ENCODE data around the gene GRAMD2A.

The GRAMD2A gene

DNA sequence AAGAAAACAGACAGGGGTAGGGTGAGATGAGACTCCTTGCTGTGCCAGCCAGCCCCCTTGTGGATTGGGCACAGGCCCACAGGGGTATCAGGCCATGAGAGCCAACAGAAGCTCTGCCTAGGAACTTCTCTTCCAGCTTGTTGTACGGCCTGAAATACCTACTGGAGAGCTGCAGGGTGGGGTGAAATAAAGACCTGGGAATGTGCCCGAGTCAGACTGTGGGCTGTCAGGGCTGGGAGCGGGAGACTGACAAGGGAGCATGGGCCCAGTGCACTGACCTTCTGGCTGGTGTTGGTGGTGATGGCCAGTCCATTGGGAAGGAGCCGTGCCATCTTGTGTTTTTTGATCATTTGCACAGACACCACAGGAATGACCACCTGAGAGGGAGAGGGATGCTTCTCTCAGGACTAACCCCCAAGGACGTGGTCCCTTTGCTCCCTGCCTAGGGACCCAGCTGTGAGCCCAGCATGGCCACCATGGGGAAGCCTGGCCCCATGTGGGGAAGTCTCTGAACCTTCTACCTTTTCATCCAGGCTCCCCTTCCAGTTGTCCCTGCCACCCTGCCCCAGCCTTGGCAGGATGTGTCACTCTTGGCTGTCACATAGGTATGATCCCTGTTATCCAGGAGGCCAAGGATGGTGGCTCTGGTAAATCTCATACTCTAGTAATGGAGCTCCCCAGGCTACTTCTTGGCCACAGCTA lies 30.7 kb downstream of the GRAMD2A start:
- FAIRE-seq = no peak

DNA sequence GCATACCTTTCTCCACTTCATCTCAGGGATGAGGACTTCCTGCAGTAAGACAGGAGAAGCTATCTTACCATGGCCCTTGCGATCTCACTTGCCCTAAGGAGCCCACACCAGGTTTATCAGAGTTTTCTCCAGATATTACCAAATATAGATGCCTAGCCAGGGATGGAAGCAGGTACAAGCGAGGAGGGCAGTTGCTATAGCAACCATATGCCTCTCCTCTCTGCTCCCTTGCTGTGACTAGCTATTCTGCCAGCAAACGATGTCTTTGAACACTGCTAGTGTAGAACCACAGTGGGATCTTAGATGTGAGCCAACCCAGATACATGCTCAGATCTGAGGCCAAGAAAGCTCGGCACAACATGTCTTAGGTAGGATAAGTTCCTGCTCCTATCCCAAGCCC lies 33.9 kb downstream of the GRAMD2A start:
- no peak for FAIRE-seq

GRCh38 chr15:72162569-72162968 lies 35.0 kb downstream of the GRAMD2A start:
- no peak for FAIRE-seq

GRCh38 chr15:72161361-72162132 lies 36.0 kb downstream of the GRAMD2A start:
- no peak for FAIRE-seq

- no peak for FAIRE-seq
These were observed 36.8 kb downstream of the GRAMD2A start for GRCh38 chr15:72160696-72161245.

- FAIRE-seq = no peak
These were observed 40.7 kb downstream of the GRAMD2A start for GRCh38 chr15:72156928-72157327.

DNA sequence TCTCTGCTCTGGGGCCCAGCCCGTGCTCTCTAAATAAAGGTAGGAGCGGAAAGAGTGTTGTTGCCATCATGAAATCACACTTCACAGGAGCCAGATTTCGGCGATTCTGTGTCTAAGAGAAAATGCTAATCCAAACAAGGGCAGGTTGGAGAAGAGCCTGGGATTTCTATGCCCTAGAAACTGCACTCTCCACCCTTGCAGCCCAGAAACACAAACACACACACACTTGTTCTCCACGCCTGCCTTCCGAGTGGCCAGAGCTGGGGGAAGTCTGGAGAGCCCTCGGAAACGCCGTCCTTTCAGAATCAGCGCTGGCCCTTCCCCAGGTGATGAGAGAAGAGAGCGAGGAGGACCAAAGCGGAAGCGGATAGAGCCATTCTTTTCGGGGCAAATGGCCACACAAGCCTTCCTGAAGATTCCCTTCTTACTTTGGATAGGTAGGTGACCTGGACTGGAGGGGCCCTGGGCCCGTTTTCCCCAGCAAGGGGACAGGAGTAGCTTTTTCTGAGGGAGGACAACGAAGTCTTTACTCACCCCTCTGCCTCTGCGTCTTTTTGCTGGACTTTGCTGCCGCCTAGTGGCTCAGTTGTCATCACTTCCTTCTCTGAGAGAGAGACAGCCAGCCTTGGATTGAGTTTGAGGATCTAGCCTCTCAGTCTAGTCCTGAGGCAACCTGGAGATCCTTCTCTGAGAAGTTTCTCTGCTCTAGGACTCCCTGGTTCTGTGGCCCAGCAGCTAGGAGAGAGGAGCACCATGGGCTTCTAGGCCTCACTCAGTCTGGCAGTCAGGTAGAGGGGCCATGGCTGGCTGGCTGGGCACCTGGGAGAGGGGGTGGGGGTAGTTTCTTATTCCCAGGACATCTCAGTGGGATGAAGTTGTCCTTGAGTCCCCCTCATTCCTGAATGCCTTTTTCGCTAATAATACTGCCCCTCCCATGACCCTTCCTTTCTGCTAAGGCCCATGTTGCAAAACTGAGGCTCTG lies 41.7 kb downstream of the GRAMD2A start:
- no peak for FAIRE-seq

GRCh38 chr15:72155003-72155621 lies 42.5 kb downstream of the GRAMD2A start:
- FAIRE-seq = no peak

DNA sequence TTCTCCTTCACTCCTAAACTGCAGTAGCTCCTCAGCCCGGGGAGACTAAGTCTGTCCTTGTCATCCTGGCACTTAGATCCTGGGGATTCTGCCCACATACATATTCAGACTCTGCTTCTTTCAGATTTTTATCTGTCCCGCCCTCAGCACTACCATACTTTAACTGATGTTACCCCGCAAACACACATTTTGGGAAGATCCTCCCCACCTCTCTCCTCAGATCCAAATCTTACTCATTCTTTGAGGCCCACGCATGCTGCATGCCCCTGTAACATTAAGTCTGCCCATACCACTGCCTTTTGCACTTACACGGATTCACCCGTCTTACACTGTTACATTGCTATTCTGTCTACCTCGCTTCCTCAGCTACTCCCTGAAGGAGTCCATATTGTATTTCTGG lies 43.3 kb downstream of the GRAMD2A start:
- FAIRE-seq = no peak

DNA sequence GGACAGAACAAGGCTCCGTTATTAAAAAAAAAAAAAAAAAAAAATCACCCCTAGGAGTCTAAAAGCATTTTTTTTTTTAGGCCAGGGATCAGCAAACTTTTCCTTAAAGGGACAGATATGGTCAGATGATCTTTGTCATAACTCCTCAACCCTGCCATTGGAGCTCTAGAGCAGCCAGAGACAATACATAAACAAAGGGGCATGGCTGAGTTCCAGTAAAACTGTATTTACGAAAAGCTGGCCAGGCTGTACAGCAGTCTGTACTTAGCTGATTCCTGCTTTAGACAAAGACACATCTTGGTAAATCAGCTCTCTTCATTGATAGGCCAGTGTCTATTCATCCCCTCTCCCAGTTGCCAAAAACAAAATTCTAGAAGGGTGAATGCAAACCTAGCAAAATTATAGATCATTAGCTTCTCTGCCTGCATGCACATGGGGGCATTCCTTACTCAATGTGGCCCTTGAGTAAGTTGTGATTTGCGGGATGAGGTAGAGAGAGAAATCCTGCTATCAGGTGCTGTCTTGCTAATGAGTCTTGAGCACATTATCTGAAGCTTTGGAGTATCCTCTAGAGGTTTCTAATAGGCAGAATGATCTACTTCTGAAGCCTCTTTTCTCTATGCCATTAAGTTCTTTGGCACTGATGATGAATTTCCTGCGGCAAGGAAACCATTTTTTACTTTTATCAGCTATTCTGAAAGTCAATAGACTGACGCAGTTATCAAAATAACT lies 44.2 kb downstream of the GRAMD2A start:
- no peak for FAIRE-seq

DNA sequence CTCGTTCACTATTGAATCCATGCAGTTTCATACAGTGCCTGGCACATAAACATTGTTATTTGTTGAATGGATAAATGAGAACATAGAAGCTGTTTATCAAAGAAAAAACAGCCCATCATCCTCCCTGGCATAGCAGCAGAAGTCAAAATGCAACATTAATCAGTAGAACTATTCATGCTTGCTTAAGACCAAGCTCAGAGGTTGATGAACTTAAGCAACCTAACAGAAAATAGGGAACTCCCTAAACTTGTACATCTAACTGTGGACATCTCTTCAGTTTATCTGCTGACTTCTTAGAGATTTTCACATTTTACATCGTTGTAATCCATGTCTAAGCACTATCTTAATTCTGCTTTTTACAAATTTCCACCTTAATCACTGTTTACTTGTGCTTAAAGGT lies 50.2 kb downstream of the GRAMD2A start:
- no peak for FAIRE-seq

- FAIRE-seq = no peak
These were observed 50.7 kb downstream of the GRAMD2A start for GRCh38 chr15:72146934-72147333.

- FAIRE-seq = no peak
These were observed 51.4 kb downstream of the GRAMD2A start for GRCh38 chr15:72146221-72146620.

DNA sequence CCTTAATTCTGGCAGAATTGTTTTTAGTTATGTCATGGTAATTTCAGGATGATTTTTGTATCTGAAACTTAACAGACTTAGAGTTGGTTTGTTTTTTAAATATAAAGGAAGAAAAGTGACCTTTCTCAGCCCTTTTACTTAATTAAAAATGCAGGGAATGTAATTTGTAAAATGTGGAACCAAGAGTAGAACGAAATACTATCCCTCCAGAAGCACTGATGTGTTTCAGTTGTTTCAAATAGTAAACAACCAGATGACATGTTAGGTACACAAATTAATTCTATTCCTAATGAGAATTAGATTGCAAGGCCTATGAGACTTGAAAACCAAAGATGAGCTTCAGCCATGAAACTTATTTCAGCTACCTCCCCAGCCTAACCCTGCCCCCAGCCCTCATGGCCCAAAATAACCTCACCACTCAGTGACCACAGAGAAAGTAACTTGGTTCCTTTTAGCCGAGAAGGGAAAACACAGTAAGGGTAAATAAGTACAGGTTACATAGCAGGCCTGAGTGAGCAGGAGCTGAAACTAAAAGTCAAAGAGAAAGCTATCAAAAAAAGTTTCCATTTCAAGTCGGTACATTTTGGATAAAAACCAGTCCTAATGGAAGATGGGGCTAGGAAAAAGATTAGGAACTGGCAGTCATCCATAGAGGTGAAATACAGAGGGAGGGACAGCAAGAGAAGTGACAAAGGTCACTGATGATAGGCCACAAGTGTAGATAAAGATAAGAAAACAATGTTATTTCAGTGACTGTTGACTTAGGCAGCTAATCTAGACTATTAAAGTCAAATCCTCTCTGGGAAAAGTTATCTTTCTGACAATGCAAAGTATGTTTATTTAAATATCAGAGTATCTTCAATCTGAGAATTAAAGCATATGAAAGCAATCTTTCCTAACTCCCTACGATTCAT lies 56.2 kb downstream of the GRAMD2A start:
- no peak for FAIRE-seq

DNA sequence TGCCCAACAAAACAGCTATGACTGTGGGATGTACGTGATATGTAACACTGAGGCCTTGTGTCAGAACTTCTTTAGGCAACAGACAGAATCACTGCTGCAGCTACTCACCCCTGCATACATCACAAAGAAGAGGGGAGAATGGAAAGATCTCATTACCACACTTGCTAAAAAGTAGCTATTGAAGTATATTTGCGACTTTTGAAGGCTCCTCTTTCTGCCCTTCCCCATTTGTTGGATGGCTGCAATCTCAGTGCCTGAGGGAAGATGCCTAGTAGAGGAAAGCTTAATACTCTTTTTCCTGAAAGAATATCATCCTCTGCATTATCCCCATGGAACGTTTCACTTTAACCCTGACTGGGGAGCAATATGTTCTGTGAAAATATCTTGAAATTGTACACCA lies 57.5 kb downstream of the GRAMD2A start:
- FAIRE-seq = no peak

DNA sequence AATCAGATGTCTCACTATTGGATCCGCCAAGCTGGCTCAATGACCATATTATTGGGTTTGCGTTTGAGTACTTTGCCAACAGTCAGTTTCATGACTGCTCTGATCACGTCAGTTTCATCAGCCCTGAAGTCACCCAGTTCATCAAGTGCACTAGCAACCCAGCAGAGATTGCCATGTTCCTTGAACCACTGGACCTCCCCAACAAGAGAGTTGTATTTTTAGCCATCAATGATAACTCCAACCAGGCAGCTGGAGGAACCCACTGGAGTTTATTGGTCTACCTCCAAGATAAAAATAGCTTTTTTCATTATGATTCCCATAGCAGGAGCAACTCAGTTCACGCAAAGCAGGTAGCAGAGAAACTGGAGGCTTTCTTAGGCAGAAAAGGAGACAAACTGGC lies 57.9 kb downstream of the GRAMD2A start:
- FAIRE-seq = no peak

DNA sequence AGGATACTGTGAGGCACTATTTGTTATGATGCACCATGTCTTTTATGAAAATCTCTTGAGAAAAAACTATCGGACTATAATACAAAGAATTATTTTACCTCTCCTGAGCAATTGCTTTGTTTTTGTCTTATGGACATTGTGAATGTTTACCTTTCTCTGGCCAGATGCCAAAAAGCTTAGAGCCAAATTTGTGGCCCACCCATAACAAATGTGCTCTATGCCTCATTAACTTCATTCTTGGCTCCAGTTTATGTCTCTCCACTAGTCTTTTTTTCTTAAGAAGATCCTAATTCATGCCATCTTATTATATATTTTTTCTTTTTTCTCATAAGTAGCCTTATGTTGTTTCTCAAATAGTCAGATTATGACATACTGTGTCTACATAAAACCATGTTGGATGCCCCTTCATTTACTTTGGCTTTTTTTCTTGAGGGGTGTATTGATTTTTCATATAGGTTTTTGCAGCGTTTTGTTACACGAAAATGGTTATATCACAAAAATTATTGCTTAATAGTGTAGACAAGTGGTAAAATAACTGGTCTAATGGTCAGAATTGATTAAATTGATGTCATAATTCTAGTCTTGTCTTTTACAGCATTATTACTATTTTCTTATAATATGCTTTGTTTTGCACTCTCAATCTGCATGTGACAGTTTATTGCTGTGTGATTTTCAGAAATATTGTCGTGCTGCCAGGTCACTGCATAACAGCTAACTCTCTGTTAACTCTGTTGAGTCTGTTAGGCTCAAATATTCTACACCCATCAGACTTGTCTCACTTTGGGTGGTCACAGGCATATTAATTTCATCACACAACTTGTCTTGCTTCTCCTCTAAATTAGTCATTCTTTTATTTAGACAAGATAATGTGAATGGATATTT lies 61.2 kb downstream of the GRAMD2A start:
- FAIRE-seq = no peak

- FAIRE-seq = no peak
These were observed 61.9 kb downstream of the GRAMD2A start for GRCh38 chr15:72135719-72136118.

- FAIRE-seq = no peak
These were observed 64.4 kb downstream of the GRAMD2A start for GRCh38 chr15:72133211-72133610.

DNA sequence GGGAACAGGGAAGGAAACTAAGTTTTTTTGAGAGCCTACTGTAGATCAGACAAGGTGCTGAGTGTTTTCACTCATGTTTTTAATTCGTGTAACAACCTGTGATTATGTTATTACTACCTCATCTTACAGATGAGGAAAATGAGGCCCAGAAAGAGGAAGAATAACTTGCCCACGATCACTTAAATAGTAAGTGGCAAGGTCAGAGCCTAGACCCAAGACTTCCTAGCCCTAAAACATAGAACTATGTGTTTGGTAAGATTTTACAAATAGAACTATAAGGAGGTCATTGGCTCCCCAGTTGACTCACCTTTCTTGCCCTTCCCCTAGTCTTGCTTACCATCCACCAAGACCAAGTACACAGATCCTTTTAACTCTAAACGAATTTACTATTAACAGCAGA lies 65.7 kb downstream of the GRAMD2A start:
- FAIRE-seq = no peak

Measured in TTC549 (cell line).